HCT116 (cell line): ENCODE data around the gene ST3GAL6. TPM values are rescaled to one million over a fixed set of nuclear protein-coding genes. Genes with fewer than 3 reads are reported as not detected.

Experiments used
- ATAC-seq: fragments of 200-7000 bp; cut with Tn5 transposase; 2 replicates; pipeline ENCODE4 v1.9.1; 2020; ENCODE audit warnings: mild to moderate bottlenecking, moderate library complexity
- BruUV-seq: library from RNA; stranded (reverse); fragments of 400-500 nt; replicated peaks from 2 replicates; lab custom pipeline; 2021; lab: Mats Ljungman, UMichigan
- CTCF ChIA-PET: fragments of 300-600 bp; sonication (Branson Sonifier 250); formaldehyde crosslinking; loops from one replicate; lab custom pipeline; 2021; ENCODE audit warnings: antibody characterized with exemption; lab: Charles Lee
- POLR2A ChIA-PET: fragments of 300-600, 350-600 bp; sonication (Branson Sonifier 250); formaldehyde crosslinking; loops from one replicate; lab custom pipeline; 2021; ENCODE audit warnings: antibody characterized with exemption; lab: Charles Lee
- RAD21 ChIA-PET, 2 experiments: fragments of 300-600 bp; sonication (Branson Sonifier 250); formaldehyde crosslinking; loops; one replicate each; lab custom pipeline; 2023; ENCODE audit warnings: low total read pairs in 2 of 2; ENCODE audit not compliant: uncharacterized antibody in 2 of 2, unreplicated experiment in 2 of 2, low non-redundant PET in 1 of 2; lab: Charles Lee
- DNase-seq: peaks from one replicate; pipeline ENCODE4 v3.0.0-alpha.2; 2010; ENCODE audit warnings: low read depth, low spot score
- H2AFZ ChIP-seq: fragments of 200-600 bp; shearing (Covaris generic), sonication (generic); 2 replicates; pipeline ENCODE4 v1.6.1; 2017; ENCODE audit warnings: low read depth, mixed run types, mixed read lengths, antibody characterized with exemption, low read length; ENCODE audit not compliant: poor library complexity, severe bottlenecking
- H3K27ac ChIP-seq: 2 replicates; pipeline ENCODE4 v1.5.1; 2012; ENCODE audit warnings: low read depth, low read length
- H3K27me3 ChIP-seq: fragments of 200-600 bp; sonication (generic); 2 replicates; pipeline ENCODE4 v1.6.1; 2016; ENCODE audit warnings: mixed run types, low read length, mixed read lengths; ENCODE audit not compliant: insufficient read depth
- H3K36me3 ChIP-seq, 2 experiments: fragments of 200-500 bp in 1 of 2; fragments of 200-600 bp in 1 of 2; sonication (Bioruptor generic) in 1 of 2; sonication (generic) in 1 of 2; 2 replicates each; pipeline versions ENCODE4 v1.5.1 to v1.6.1; 2014 to 2016; ENCODE audit warnings: low read length in 2 of 2, inconsistent platforms in 1 of 2, mixed read lengths in 1 of 2, mixed run types in 1 of 2; ENCODE audit not compliant: insufficient read depth in 2 of 2, control insufficient read depth in 1 of 2
- H3K4me1 ChIP-seq, 2 experiments: fragments of 200-600 bp in 1 of 2; sonication (generic) in 1 of 2; 2 replicates each; pipeline versions ENCODE4 v1.5.1 to v1.6.1; 2012 to 2017; ENCODE audit warnings: low read length in 2 of 2, inconsistent platforms in 1 of 2, mild to moderate bottlenecking in 1 of 2, mixed read lengths in 1 of 2, mixed run types in 1 of 2, moderate library complexity in 1 of 2; ENCODE audit not compliant: insufficient read depth in 2 of 2, control insufficient read depth in 1 of 2
- H3K4me2 ChIP-seq: fragments of 200-600 bp; sonication (generic); 2 replicates; pipeline ENCODE4 v1.6.1; 2017; ENCODE audit warnings: mixed run types, low read length, mixed read lengths
- H3K4me3 ChIP-seq, 2 experiments: fragments of 200-600 bp in 1 of 2; sonication (generic) in 1 of 2; replicated peaks in 1 of 2; 2 replicates each; pipeline ENCODE4 v1.5.1; 2011 to 2016; ENCODE audit warnings: low read length in 2 of 2, control low read depth in 1 of 2, low read depth in 1 of 2, mild to moderate bottlenecking in 1 of 2, mixed read lengths in 1 of 2, mixed run types in 1 of 2
- H3K79me2 ChIP-seq: fragments of 200-600 bp; sonication (generic); 2 replicates; pipeline ENCODE4 v1.6.1; 2017; ENCODE audit warnings: mild to moderate bottlenecking, mixed run types, low read length, moderate library complexity, mixed read lengths; ENCODE audit not compliant: insufficient read depth
- H3K9ac ChIP-seq: fragments of 200-600 bp; sonication (generic); 2 replicates; pipeline ENCODE4 v1.6.1; 2016; ENCODE audit warnings: low read length, mixed read lengths
- H3K9me2 ChIP-seq: fragments of 200-600 bp; sonication (generic), shearing (Covaris generic); 2 replicates; pipeline ENCODE4 v1.6.1; 2017; ENCODE audit warnings: mixed run types, mild to moderate bottlenecking, moderate library complexity; ENCODE audit not compliant: insufficient read depth
- H3K9me3 ChIP-seq, 2 experiments: fragments of 200-500 bp in 1 of 2; fragments of 200-600 bp in 1 of 2; sonication (Bioruptor generic) in 1 of 2; sonication (generic) in 1 of 2; 2 replicates each; pipeline ENCODE4 v1.6.1; 2014 to 2017; ENCODE audit warnings: low read length in 2 of 2, mixed read lengths in 2 of 2, inconsistent platforms in 1 of 2, low read depth in 1 of 2, mild to moderate bottlenecking in 1 of 2, mixed run types in 1 of 2, moderate library complexity in 1 of 2; ENCODE audit not compliant: control insufficient read depth in 1 of 2, insufficient read depth in 1 of 2
- H4K20me1 ChIP-seq: fragments of 200-600 bp; sonication (generic), shearing (Covaris generic); 2 replicates; pipeline ENCODE4 v1.6.1; 2017; ENCODE audit warnings: mixed run types, mild to moderate bottlenecking, moderate library complexity; ENCODE audit not compliant: insufficient read depth
- ATF3 ChIP-seq: IDR thresholded peaks from 2 replicates; pipeline ENCODE4 v1.6.1; 2012
- CEBPB ChIP-seq: IDR thresholded peaks from 2 replicates; pipeline ENCODE4 v1.6.1; 2012; ENCODE audit warnings: low read depth
- CTCF ChIP-seq, 3 experiments: fragments of 200-600 bp in 1 of 3; sonication (generic) in 1 of 3; IDR thresholded peaks in 2 of 3; conservative IDR thresholded peaks in 1 of 3; 2 replicates each; pipeline ENCODE4 v1.5.1; 2012 to 2017; ENCODE audit warnings: low read depth in 2 of 3, low read length in 2 of 3, antibody characterized with exemption in 1 of 3, borderline replicate concordance in 1 of 3, control low read depth in 1 of 3, mild to moderate bottlenecking in 1 of 3, mixed read lengths in 1 of 3, mixed run types in 1 of 3, moderate library complexity in 1 of 3; ENCODE audit not compliant: insufficient read depth in 1 of 3
- EGR1 ChIP-seq: IDR thresholded peaks from 2 replicates; pipeline ENCODE4 v1.6.1; 2012; ENCODE audit warnings: low read depth
- EZH2 ChIP-seq: fragments of 200-600 bp; sonication (generic); IDR thresholded peaks from 2 replicates; pipeline ENCODE4 v1.6.1; 2017; ENCODE audit warnings: antibody characterized with exemption, mixed run types
- EZH2phosphoT487 ChIP-seq: fragments of 200-600 bp; IDR thresholded peaks from 2 replicates; pipeline ENCODE4 v1.6.1; 2018; ENCODE audit warnings: antibody characterized with exemption, borderline replicate concordance
- POLR2A ChIP-seq: IDR thresholded peaks from 2 replicates; pipeline ENCODE4 v1.7.0; 2011; ENCODE audit warnings: borderline replicate concordance; ENCODE audit not compliant: insufficient read depth, insufficient read length; ENCODE audit errors: extremely low read depth
- RAD21 ChIP-seq: IDR thresholded peaks from 2 replicates; pipeline ENCODE4 v1.6.1; 2012; ENCODE audit warnings: low read depth, mild to moderate bottlenecking
- SIN3A ChIP-seq: IDR thresholded peaks from 2 replicates; pipeline ENCODE4 v1.6.1; 2012; ENCODE audit warnings: low read depth
- SP1 ChIP-seq: IDR thresholded peaks from 2 replicates; pipeline ENCODE4 v1.6.1; 2012; ENCODE audit warnings: low read depth
- SRF ChIP-seq: IDR thresholded peaks from 2 replicates; pipeline ENCODE4 v1.6.1; 2012; ENCODE audit warnings: low read depth
- TCF7L2 ChIP-seq: IDR thresholded peaks from 2 replicates; pipeline ENCODE4 v1.7.0; 2011; ENCODE audit warnings: borderline replicate concordance, inconsistent platforms; ENCODE audit not compliant: insufficient read depth, insufficient read length; ENCODE audit errors: extremely low read depth
- intact Hi-C: fragments of 100-400 bp; cut with micrococcal nuclease; formaldehyde crosslinking; loops from 2 replicates; pipeline ENCODE4 v1.10.0; 2022
- total RNA-seq: library from RNA; stranded (reverse); gene quantifications from one replicate; pipeline ENCODE4 v1.2.1, GENCODE V29; 2021; ENCODE audit not compliant: unreplicated experiment
- TF ChIP-seq, protein P1 (sequence below): IDR thresholded peaks from 2 replicates; pipeline ENCODE4 v1.6.1; 2011; ENCODE audit warnings: mild to moderate bottlenecking, low read length, moderate library complexity; ENCODE audit not compliant: insufficient replicate concordance; ENCODE audit errors: extremely low read depth

ST3GAL6 gene
- total RNA-seq, 1 experiment from 2014 or later = 10.6 TPM

- TF ChIP-seq CTCF (IDR thresholded peaks at IDR 0.05 in 2 of 3, conservative IDR thresholded peaks at IDR 0.05 in 1 of 3; ENCODE audit: borderline replicate concordance in 1 of 3, insufficient read depth in 1 of 3, low read depth in 2 of 3, low read length in 2 of 3) = no peak
- TF ChIP-seq SIN3A = no peak
- TF ChIP-seq SRF = no peak
- TF ChIP-seq EZH2 = no peak
- TF ChIP-seq EGR1 = no peak
- no peak for TF ChIP-seq CEBPB
- no peak for TF ChIP-seq EZH2phosphoT487
- no peak for TF ChIP-seq ATF3
- TF ChIP-seq, protein P1, sequence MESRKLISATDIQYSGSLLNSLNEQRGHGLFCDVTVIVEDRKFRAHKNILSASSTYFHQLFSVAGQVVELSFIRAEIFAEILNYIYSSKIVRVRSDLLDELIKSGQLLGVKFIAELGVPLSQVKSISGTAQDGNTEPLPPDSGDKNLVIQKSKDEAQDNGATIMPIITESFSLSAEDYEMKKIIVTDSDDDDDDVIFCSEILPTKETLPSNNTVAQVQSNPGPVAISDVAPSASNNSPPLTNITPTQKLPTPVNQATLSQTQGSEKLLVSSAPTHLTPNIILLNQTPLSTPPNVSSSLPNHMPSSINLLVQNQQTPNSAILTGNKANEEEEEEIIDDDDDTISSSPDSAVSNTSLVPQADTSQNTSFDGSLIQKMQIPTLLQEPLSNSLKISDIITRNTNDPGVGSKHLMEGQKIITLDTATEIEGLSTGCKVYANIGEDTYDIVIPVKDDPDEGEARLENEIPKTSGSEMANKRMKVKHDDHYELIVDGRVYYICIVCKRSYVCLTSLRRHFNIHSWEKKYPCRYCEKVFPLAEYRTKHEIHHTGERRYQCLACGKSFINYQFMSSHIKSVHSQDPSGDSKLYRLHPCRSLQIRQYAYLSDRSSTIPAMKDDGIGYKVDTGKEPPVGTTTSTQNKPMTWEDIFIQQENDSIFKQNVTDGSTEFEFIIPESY = no peak
- no peak for TF ChIP-seq RAD21
- no peak for TF ChIP-seq TCF7L2
- TF ChIP-seq POLR2A = no peak
- no peak for TF ChIP-seq SP1
- ChIA-PET RAD21 (no interaction called here), CTCF (no interaction called here), POLR2A (no interaction called here)
- Histone ChIP-seq H4K20me1 (no peaks in the 10 kb centered on the region), H3K36me3 (no peaks in the 10 kb centered on the region), H3K4me2 (no peak overlapping the region), H3K9me2 (no peaks in the 10 kb centered on the region), H3K79me2 (no peaks in the 10 kb centered on the region), H3K4me3 (no peak overlapping the region), H3K9ac (no peak overlapping the region), H2AFZ (no peak overlapping the region), H3K9me3 (no peaks in the 10 kb centered on the region), H3K27ac (no peak overlapping the region), H3K27me3 (no peaks in the 10 kb centered on the region), H3K4me1 (peaks cover 3 to 8% of the 10 kb centered on the region in 2 experiments; a peak in 3 of 4 replicates)
- intact Hi-C loops = no loop called here
- no peak for DNase-seq
- BruUV-seq = no TSS peak
- ATAC-seq = no peak
These were observed 35.5 kb upstream of the ST3GAL6 start for GRCh38 chr3:98727638-98728037.
